GM12873 (cell line): Measurements from ENCODE around the gene VSX1.

Experiments
- TF ChIP-seq, protein P1 (sequence below): IDR thresholded peaks from 2 replicates; pipeline ENCODE4 v1.5.1; 2012; ENCODE audit warnings: low read depth, mild to moderate bottlenecking, moderate library complexity, low read length, control low read depth; ENCODE audit not compliant: insufficient read depth; ENCODE audit errors: missing control alignments

The VSX1 gene

DNA sequence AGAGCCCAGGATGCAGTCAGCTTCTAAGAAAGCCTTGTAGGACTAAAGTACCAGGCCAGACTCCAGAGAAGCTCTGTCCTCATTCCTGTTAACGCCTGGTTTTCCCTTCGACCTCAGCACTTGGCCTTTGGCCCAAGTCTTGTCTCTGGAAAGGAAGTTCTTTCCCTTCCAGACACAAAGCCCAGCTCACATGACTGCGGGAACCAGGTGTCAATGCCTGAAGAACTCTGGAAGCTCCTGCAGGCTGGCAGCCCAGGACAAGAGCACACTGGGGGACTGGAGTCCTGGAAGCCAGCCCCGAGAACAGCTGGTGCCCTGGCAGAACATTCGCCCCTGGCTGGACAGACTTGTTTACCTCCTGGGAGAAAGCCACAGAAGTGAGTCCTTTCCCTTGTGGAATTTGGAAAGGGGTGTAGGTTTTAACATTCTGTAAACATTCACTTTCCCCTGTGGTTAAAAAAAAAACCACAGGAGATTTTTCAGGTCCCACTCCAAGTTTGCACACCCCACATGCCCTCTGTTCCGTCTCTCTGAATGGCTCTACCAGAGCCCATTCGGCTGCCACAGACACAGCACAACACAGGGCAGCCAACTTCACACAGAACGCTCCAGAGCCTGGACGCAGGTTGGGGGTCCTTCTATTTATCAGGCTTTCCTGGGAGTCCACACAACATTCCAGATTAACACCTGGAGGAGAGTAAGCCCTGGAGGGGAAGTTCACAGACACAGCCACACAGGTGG, 42.1 kb downstream of the VSX1 start:
- TF ChIP-seq, protein P1, sequence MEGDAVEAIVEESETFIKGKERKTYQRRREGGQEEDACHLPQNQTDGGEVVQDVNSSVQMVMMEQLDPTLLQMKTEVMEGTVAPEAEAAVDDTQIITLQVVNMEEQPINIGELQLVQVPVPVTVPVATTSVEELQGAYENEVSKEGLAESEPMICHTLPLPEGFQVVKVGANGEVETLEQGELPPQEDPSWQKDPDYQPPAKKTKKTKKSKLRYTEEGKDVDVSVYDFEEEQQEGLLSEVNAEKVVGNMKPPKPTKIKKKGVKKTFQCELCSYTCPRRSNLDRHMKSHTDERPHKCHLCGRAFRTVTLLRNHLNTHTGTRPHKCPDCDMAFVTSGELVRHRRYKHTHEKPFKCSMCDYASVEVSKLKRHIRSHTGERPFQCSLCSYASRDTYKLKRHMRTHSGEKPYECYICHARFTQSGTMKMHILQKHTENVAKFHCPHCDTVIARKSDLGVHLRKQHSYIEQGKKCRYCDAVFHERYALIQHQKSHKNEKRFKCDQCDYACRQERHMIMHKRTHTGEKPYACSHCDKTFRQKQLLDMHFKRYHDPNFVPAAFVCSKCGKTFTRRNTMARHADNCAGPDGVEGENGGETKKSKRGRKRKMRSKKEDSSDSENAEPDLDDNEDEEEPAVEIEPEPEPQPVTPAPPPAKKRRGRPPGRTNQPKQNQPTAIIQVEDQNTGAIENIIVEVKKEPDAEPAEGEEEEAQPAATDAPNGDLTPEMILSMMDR: no peak

DNA sequence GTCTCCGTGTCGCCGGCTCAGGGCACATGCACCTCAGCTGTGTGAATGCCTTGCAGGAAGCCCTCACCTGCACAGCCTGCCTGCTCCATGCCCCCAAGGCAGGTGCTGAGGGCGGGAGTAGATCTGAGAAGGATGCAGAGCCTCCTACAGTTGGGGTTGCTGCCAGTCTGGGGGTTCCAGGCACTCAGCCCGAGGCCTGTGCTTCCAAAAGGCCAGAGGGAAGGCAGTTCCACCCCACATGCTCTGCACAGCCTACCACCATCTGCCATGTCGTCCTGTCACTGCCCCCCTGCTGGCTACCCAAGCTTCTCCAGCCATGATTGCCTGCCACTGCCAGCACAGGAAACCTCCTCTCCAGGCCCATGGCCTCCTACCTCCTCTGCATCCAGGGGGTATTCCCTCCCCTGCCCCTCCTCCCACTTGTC, 43.3 kb downstream of the VSX1 start:
- TF ChIP-seq, protein P1: no peak

DNA sequence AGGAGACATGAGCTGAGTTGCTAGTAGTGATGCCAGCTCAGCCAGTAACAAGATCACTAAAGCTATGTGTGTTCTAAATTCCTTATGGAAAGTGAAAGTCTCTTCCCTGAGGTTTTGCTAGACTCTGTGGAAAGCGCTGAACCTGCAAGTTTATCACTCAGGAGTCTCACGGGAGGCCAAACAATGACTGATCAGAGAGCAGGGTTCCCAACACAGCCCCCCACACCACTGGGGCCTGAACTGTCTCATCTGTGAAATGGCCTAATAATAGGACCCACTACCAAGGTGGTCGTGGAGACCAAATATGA, 43.9 kb downstream of the VSX1 start:
- TF ChIP-seq, protein P1: no peak

DNA sequence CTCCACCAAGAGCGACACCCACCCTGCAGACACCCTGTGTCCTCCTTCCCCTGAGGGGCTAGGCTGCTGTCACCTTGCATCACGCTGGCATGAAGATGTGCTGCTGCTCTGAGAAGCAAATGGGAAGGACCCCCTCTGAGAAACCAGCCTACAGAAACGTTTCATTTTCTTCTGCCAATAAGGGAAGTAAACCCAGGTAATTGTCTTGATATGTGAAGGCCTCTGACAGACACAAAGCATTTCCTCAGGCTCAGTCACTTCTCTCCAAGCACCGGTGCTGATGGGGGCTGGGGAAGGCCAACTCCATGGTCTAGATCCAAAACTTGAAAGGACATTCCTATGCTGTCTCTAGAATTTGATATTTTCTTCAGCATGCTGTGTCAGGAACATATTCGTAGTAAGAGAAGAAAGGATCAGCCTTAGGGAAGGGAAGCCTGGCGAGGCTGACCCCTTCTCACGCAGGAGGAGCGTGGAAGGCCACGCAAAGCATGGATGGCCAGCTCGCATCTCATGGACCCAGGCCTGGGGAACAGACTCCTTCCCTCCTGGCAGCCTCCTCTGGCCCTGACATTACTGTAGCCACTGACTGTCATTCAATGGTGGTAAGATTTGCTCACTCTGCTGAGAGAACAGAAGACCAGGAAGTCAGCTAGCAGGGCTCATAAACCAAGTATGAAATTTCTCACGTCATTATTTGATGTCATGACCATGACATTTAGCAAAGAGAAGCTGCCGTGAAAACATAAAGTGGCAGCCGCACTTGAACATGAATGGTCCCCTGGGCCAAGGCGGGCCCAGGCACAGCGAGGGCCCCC, 44.4 kb downstream of the VSX1 start:
- TF ChIP-seq, protein P1: no peak

DNA sequence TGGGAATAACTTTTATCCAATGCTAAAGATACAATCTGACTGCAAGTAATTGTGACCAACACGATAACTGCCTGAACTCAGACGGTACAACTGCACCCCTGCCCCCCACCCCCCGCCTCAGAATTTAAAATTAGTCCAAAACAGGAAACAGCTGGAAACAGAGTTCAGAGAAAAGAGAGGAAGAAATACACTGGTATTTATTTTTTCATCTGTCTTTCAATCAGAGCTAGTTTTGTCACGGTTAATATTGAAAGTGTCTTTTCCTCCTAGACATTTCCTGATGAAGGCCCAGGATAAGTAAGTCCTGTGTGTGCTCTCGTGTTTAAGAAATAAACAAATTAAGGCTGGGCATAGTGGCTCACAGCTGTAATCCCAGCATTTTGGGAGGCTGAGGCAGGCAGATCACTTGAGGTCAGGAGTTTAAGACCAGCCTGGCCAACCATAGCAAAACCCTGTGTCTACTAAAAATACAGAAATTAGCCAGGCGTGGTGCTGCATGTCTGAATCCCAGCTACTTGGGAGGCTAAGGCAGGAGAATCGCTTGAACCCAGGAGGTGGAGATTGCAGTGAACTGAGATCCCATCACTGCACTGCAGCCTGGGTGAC, 45.5 kb downstream of the VSX1 start:
- TF ChIP-seq, protein P1: no peak

DNA sequence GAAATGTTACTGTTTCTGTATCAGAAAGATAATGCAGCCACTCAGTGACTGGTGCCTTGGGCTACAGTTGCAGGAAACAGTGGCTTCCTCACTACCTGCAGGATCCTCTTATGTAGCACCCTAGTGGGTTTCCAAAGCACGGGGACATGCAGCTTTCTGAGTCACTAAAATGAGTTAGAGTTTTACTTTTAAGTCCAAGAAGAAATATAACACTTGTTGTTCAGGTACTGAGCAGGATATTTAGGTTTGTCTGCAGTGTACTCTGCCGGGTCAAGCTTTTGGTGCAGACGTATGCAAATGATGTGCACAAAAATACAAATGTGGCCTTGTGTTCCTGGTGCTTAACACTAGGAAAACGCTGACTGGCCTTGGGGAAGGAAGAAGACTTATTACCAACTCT, 46.0 kb downstream of the VSX1 start:
- TF ChIP-seq, protein P1: no peak

DNA sequence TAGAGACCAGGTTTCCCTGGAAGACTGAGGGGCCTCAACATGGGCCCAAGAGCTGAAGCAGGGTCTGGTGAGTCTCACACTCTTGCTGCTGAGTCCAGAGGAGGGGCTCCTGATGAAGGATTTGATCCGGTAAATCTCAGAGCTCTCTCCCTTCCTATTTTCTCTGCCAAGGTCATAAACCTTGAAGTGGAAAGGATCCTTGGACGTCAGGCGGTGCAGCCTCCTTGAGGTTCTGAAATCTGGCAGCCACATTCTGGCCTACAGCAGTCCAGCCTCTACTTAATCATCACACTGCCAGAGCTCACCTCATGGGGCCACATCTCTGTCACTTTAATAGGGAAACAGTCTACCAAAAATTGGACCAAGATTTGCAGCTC, 48.0 kb downstream of the VSX1 start:
- TF ChIP-seq, protein P1: no peak
